KMS-11 (cell line): ENCODE data around the gene ASB7.

Experiments used
- H2AFZ ChIP-seq: fragments of 200-600 bp; sonication (generic); 2 replicates; pipeline ENCODE4 v1.6.1; 2016; ENCODE audit warnings: antibody characterized with exemption, mixed run types, low read depth
- H3K27ac ChIP-seq: fragments of 200-600 bp; sonication (generic); 2 replicates; pipeline ENCODE4 v1.6.1; 2016; ENCODE audit warnings: mild to moderate bottlenecking, mixed run types
- H3K27me3 ChIP-seq: fragments of 200-600 bp; sonication (generic); 2 replicates; pipeline ENCODE4 v1.6.1; 2017; ENCODE audit warnings: mild to moderate bottlenecking, low read depth, mixed run types, moderate library complexity; ENCODE audit not compliant: insufficient read depth
- H3K36me3 ChIP-seq: fragments of 200-600 bp; sonication (generic); 2 replicates; pipeline ENCODE4 v1.6.1; 2017; ENCODE audit warnings: mild to moderate bottlenecking, mixed run types; ENCODE audit not compliant: insufficient read depth
- H3K4me1 ChIP-seq: fragments of 200-600 bp; sonication (generic); 2 replicates; pipeline ENCODE4 v1.6.1; 2016; ENCODE audit warnings: mild to moderate bottlenecking, low read depth, mixed run types; ENCODE audit not compliant: poor library complexity, severe bottlenecking
- H3K4me2 ChIP-seq: fragments of 200-600 bp; sonication (generic); 2 replicates; pipeline ENCODE4 v1.7.0; 2016; ENCODE audit warnings: mild to moderate bottlenecking, mixed run types
- H3K4me3 ChIP-seq: fragments of 200-600 bp; sonication (generic); IDR thresholded peaks from 2 replicates; pipeline ENCODE4 v1.6.1; 2017; ENCODE audit warnings: low read depth, low read length, mixed read lengths; ENCODE audit not compliant: insufficient read depth
- H3K79me2 ChIP-seq: fragments of 200-600 bp; sonication (generic); 2 replicates; pipeline ENCODE4 v1.6.1; 2016; ENCODE audit warnings: low read depth, mixed run types; ENCODE audit not compliant: insufficient read depth
- H3K9ac ChIP-seq: fragments of 200-600 bp; sonication (generic); 2 replicates; pipeline ENCODE4 v1.6.1; 2016; ENCODE audit warnings: mild to moderate bottlenecking, mixed run types
- H4K20me1 ChIP-seq: fragments of 200-600 bp; sonication (generic); 2 replicates; pipeline ENCODE4 v1.6.1; 2016; ENCODE audit warnings: mild to moderate bottlenecking, mixed run types; ENCODE audit not compliant: insufficient read depth
- CTCF ChIP-seq: fragments of 200-600 bp; sonication (generic); conservative IDR thresholded peaks from 2 replicates; pipeline ENCODE4 v1.6.1; 2017; ENCODE audit warnings: low read depth, mild to moderate bottlenecking, antibody characterized with exemption, low read length, moderate library complexity, mixed read lengths

ASB7 gene

GRCh38 chr15:100691321-100691720 lies 88.9 kb downstream of the ASB7 start:
- H3K4me3 ChIP-seq, result no peak overlapping the region
- no peak for TF ChIP-seq CTCF
- H3K9ac ChIP-seq, result no peak overlapping the region
- H3K27ac ChIP-seq, result no peak overlapping the region
- no peak overlapping the region for H3K4me2 ChIP-seq
- no peaks in the 10 kb centered on the region for H3K36me3 ChIP-seq
- no peaks in the 10 kb centered on the region for H4K20me1 ChIP-seq
- no peak overlapping the region for H2AFZ ChIP-seq
- H3K27me3 ChIP-seq, result no peaks in the 10 kb centered on the region
- H3K4me1 ChIP-seq, result no peaks in the 10 kb centered on the region
- H3K79me2 ChIP-seq, result no peaks in the 10 kb centered on the region

- Histone ChIP-seq H2AFZ (no peak overlapping the region), H3K4me3 (no peak overlapping the region), H3K4me2 (no peak overlapping the region), H3K36me3 (no peaks in the 10 kb centered on the region), H4K20me1 (no peaks in the 10 kb centered on the region), H3K4me1 (no peaks in the 10 kb centered on the region), H3K27ac (no peak overlapping the region), H3K27me3 (no peaks in the 10 kb centered on the region), H3K79me2 (no peaks in the 10 kb centered on the region), H3K9ac (no peak overlapping the region)
- TF ChIP-seq CTCF, result no peak
Observed at GRCh38 chr15:100692246-100692645, 89.9 kb downstream of the ASB7 start.

GRCh38 chr15:100692671-100693070 lies 90.3 kb downstream of the ASB7 start:
- H2AFZ ChIP-seq, result no peak overlapping the region
- no peaks in the 10 kb centered on the region for H3K79me2 ChIP-seq
- no peaks in the 10 kb centered on the region for H4K20me1 ChIP-seq
- H3K4me3 ChIP-seq, result no peak overlapping the region
- TF ChIP-seq CTCF, result no peak
- no peak overlapping the region for H3K9ac ChIP-seq
- H3K36me3 ChIP-seq, result no peaks in the 10 kb centered on the region
- H3K4me2 ChIP-seq, result no peak overlapping the region
- no peaks in the 10 kb centered on the region for H3K27me3 ChIP-seq
- no peaks in the 10 kb centered on the region for H3K4me1 ChIP-seq
- no peak overlapping the region for H3K27ac ChIP-seq

- H2AFZ ChIP-seq, result no peak overlapping the region
- no peak overlapping the region for H3K27ac ChIP-seq
- no peak overlapping the region for H3K4me2 ChIP-seq
- no peaks in the 10 kb centered on the region for H4K20me1 ChIP-seq
- no peak for TF ChIP-seq CTCF
- H3K4me3 ChIP-seq, result no peak overlapping the region
- H3K9ac ChIP-seq, result no peak overlapping the region
- H3K4me1 ChIP-seq, result no peaks in the 10 kb centered on the region
- H3K36me3 ChIP-seq, result no peaks in the 10 kb centered on the region
- no peaks in the 10 kb centered on the region for H3K79me2 ChIP-seq
- H3K27me3 ChIP-seq, result no peaks in the 10 kb centered on the region
Observed at GRCh38 chr15:100693451-100693850, 91.1 kb downstream of the ASB7 start.
